GM23338 (cell line): ENCODE measurements around the gene USP2. TPM values are rescaled to one million over a fixed set of nuclear protein-coding genes. Genes with fewer than 3 reads are reported as not detected.
A peak's percentile ranks its signal among the peaks of the same experiment; 100 is the strongest.

Experiments
- ATAC-seq: fragments of 200-7000 bp; cut with Tn5 transposase; 3 replicates; pipeline ENCODE4 v1.9.1; 2020
- DNase-seq: peaks from one replicate; pipeline ENCODE4 v3.0.0-alpha.2; 2015; ENCODE audit warnings: low spot score
- H2AFZ ChIP-seq: fragments of 200-600 bp; sonication (generic); 2 replicates; pipeline ENCODE4 v1.8.0; 2016; ENCODE audit warnings: antibody characterized with exemption, mild to moderate bottlenecking, moderate library complexity
- H3F3A ChIP-seq: fragments of 200-600 bp; sonication (generic); replicated peaks from 2 replicates; pipeline ENCODE4 v1.8.0; 2017; ENCODE audit warnings: antibody characterized with exemption, mixed run types, low read depth
- H3K27ac ChIP-seq: fragments of 200-600 bp; sonication (generic); 2 replicates; pipeline ENCODE4 v1.6.1; 2016; ENCODE audit warnings: low read depth
- H3K27me3 ChIP-seq: fragments of 200-600 bp; sonication (generic); 2 replicates; pipeline ENCODE4 v1.8.0; 2016; ENCODE audit warnings: mild to moderate bottlenecking, mixed run types, moderate library complexity; ENCODE audit not compliant: insufficient read depth
- H3K36me3 ChIP-seq: fragments of 200-600 bp; sonication (generic); 2 replicates; pipeline ENCODE4 v1.8.0; 2016; ENCODE audit warnings: mild to moderate bottlenecking; ENCODE audit not compliant: insufficient read depth
- H3K4me1 ChIP-seq: fragments of 200-600 bp; sonication (generic); 2 replicates; pipeline ENCODE4 v1.8.0; 2016; ENCODE audit warnings: mild to moderate bottlenecking, moderate library complexity; ENCODE audit not compliant: insufficient read depth
- H3K4me2 ChIP-seq: fragments of 200-600 bp; sonication (generic); 2 replicates; pipeline ENCODE4 v1.7.1; 2017; ENCODE audit warnings: mixed run types
- H3K4me3 ChIP-seq: fragments of 200-600 bp; sonication (generic); 2 replicates; pipeline ENCODE4 v1.6.1; 2016; ENCODE audit warnings: mixed run types
- H3K79me2 ChIP-seq: fragments of 200-600 bp; sonication (generic); replicated peaks from 2 replicates; pipeline ENCODE4 v1.8.0; 2017; ENCODE audit warnings: mild to moderate bottlenecking; ENCODE audit not compliant: insufficient read depth
- H3K9me2 ChIP-seq: fragments of 200-600 bp; sonication (generic); 2 replicates; pipeline ENCODE4 v1.8.0; 2017; ENCODE audit not compliant: insufficient read depth
- H4K20me1 ChIP-seq: fragments of 200-600 bp; sonication (generic); replicated peaks from 2 replicates; pipeline ENCODE4 v1.8.0; 2017; ENCODE audit warnings: mild to moderate bottlenecking; ENCODE audit not compliant: insufficient read depth
- H3K27ac Mint-ChIP-seq: 2 replicates; pipeline ENCODE4 v1.8.0; 2020; ENCODE audit warnings: inconsistent platforms, mild to moderate bottlenecking, moderate library complexity, mixed read lengths
- H3K27me3 Mint-ChIP-seq: 3 replicates; pipeline ENCODE4 v1.8.0; 2022; ENCODE audit warnings: low read depth, mild to moderate bottlenecking, moderate library complexity, mixed read lengths, inconsistent platforms; ENCODE audit not compliant: insufficient read depth, poor library complexity
- H3K36me3 Mint-ChIP-seq: 3 replicates; pipeline ENCODE4 v1.8.0; 2021; ENCODE audit warnings: low read depth, mild to moderate bottlenecking, inconsistent platforms, moderate library complexity, mixed read lengths
- H3K4me1 Mint-ChIP-seq: 3 replicates; pipeline ENCODE4 v1.8.0; 2020; ENCODE audit warnings: mild to moderate bottlenecking, inconsistent platforms, mixed read lengths
- H3K4me3 Mint-ChIP-seq: 3 replicates; pipeline ENCODE4 v1.8.0; 2021; ENCODE audit warnings: moderate library complexity, mild to moderate bottlenecking, inconsistent platforms, mixed read lengths
- H3K9me3 Mint-ChIP-seq: 3 replicates; pipeline ENCODE4 v1.8.0; 2020; ENCODE audit warnings: moderate library complexity, mild to moderate bottlenecking, inconsistent platforms, mixed read lengths
- CREB1 ChIP-seq: fragments of 250-450 bp; sonication (Bioruptor Pico); IDR thresholded peaks from 2 replicates; pipeline ENCODE4 v1.5.0; 2020; ENCODE audit warnings: low read depth, mild to moderate bottlenecking, moderate library complexity
- CTCF ChIP-seq, 2 experiments: fragments of 200-600 bp in 1 of 2; sonication (generic) in 1 of 2; conservative IDR thresholded peaks; 2 replicates each; pipeline versions ENCODE4 v1.5.1 to v1.6.1; 2016 to 2017; ENCODE audit warnings: antibody characterized with exemption in 2 of 2, low read depth in 2 of 2, mild to moderate bottlenecking in 2 of 2, moderate library complexity in 1 of 2
- ETS1 ChIP-seq: IDR thresholded peaks from 2 replicates; pipeline ENCODE4 v1.6.1; 2016; ENCODE audit warnings: antibody characterized with exemption
- EZH2 ChIP-seq: fragments of 200-600 bp; sonication (generic); IDR thresholded peaks from one replicate; pipeline ENCODE4 v1.8.0; 2017; ENCODE audit warnings: antibody characterized with exemption, mild to moderate bottlenecking, low read depth; ENCODE audit not compliant: unreplicated experiment
- JUNB ChIP-seq: IDR thresholded peaks from one replicate; pipeline ENCODE4 v1.6.1; 2016; ENCODE audit warnings: antibody characterized with exemption; ENCODE audit not compliant: unreplicated experiment
- NANOG ChIP-seq: IDR thresholded peaks from 2 replicates; pipeline ENCODE4 v1.6.1; 2016; ENCODE audit warnings: antibody characterized with exemption, borderline replicate concordance
- POLR2AphosphoS5 ChIP-seq: IDR thresholded peaks from 2 replicates; pipeline ENCODE4 v1.6.1; 2016; ENCODE audit warnings: antibody characterized with exemption, low read depth
- ZNF114 ChIP-seq: fragments of 250-450 bp; sonication (Bioruptor Pico); IDR thresholded peaks from 2 replicates; pipeline ENCODE4 v1.5.0; 2020; ENCODE audit warnings: mild to moderate bottlenecking, moderate library complexity
- ZNF331 ChIP-seq: fragments of 250-450 bp; sonication (Bioruptor Pico); IDR thresholded peaks from 2 replicates; pipeline ENCODE4 v1.5.0; 2020; ENCODE audit warnings: low read depth, mild to moderate bottlenecking, moderate library complexity
- ZNF462 ChIP-seq: fragments of 250-450 bp; sonication (Bioruptor Pico); IDR thresholded peaks from 2 replicates; pipeline ENCODE4 v1.5.0; 2020; ENCODE audit warnings: mild to moderate bottlenecking, moderate library complexity
- polyA plus RNA-seq: library from polyadenylated mRNA; unstranded; fragments of >200 nt; fragmentation: Nextera tagmentation; extraction: Ambion mirVana; gene quantifications from 2 replicates; pipeline ENCODE4 v1.2.1, GENCODE V29; 2016
- total RNA-seq: library from RNA; depleted of rRNA; stranded (reverse); fragments of >200 nt; shearing (Covaris generic); gene quantifications from 2 replicates; pipeline ENCODE4 v1.2.3, GENCODE V29; 2014

The USP2 gene
- total and polyA plus RNA-seq, 2 experiments from 2014 or later, result 4.9 to 5.0 TPM

- DNase-seq (peak; percentile 76), ATAC-seq (no peak)
- Mint-ChIP-seq H3K36me3 (peaks cover 3% of the 10 kb centered on the region; the same call in 1 of the 3 replicates), H3K4me1 (peaks cover 34% of the 10 kb centered on the region), H3K27me3 (peaks cover 56% of the 10 kb centered on the region), H3K4me3 (peak overlapping the region; percentile 54), H3K27ac (peak overlapping the region; percentile 91), H3K9me3 (no peaks in the 10 kb centered on the region)
- TF ChIP-seq ZNF114 (CRISPR knock-in tag) (no peak), CREB1 (CRISPR knock-in tag) (peak; percentile 78), ZNF331 (no peak)
- Histone ChIP-seq H3K27me3 (peaks cover 42% of the 10 kb centered on the region), H3K9me2 (no peaks in the 10 kb centered on the region), H3K4me1 (peaks cover 48% of the 10 kb centered on the region), H3K4me2 (peak overlapping the region; percentile 98), H2AFZ (peak overlapping the region; percentile 49), H3K36me3 (no peaks in the 10 kb centered on the region), H3K79me2 (no peaks in the 10 kb centered on the region), H3K27ac (peak overlapping the region; percentile 26; the same call in 1 of the 2 replicates), H3F3A (peaks cover 22% of the 10 kb centered on the region), H4K20me1 (peaks cover 7% of the 10 kb centered on the region; the same call in 1 of the 2 replicates), H3K4me3 (peak overlapping the region; percentile 86)
These were observed 63.0 kb downstream of the USP2 start for GRCh38 chr11:119318240-119319135.

GRCh38 chr11:119317592-119318239 is 63.8 kb downstream of the USP2 start:
- peaks cover 34% of the 10 kb centered on the region for H3K4me1 Mint-ChIP-seq
- Histone ChIP-seq H3F3A (peaks cover 22% of the 10 kb centered on the region), H3K4me2 (peak overlapping the region; percentile 98), H2AFZ (peak overlapping the region; percentile 49), H3K27ac (no peak overlapping the region), H3K79me2 (no peaks in the 10 kb centered on the region), H3K4me1 (peaks cover 48% of the 10 kb centered on the region), H3K9me2 (no peaks in the 10 kb centered on the region), H3K27me3 (peaks cover 42% of the 10 kb centered on the region), H3K36me3 (no peaks in the 10 kb centered on the region), H4K20me1 (peaks cover 7% of the 10 kb centered on the region; the same call in 1 of the 2 replicates), H3K4me3 (peak overlapping the region; percentile 86)
- TF ChIP-seq CREB1 (CRISPR knock-in tag) (no peak), CTCF (conservative IDR thresholded peaks at IDR 0.05; ENCODE audit: low read depth in 2 of 2) (no peak), ETS1 (no peak), JUNB (no peak), NANOG (no peak), ZNF462 (no peak), POLR2AphosphoS5 (no peak), EZH2 (no peak), ZNF331 (no peak), ZNF114 (CRISPR knock-in tag) (no peak)
- DNase-seq (no peak), ATAC-seq (peak; percentile 1)
- peaks cover 3% of the 10 kb centered on the region; the same call in 1 of the 3 replicates for H3K36me3 Mint-ChIP-seq
- peak overlapping the region; percentile 54 for H3K4me3 Mint-ChIP-seq
- H3K27ac Mint-ChIP-seq, result no peak overlapping the region
- H3K27me3 Mint-ChIP-seq, result peaks cover 56% of the 10 kb centered on the region
- H3K9me3 Mint-ChIP-seq, result no peaks in the 10 kb centered on the region
